H9 (cell line): ENCODE data around the gene CCSER1. TPM values are rescaled to one million over a fixed set of nuclear protein-coding genes. Genes with fewer than 3 reads are reported as not detected.

Experiments
- DNase-seq: peaks from one replicate; pipeline ENCODE4 v3.0.0-alpha.2; 2017
- H2AFZ ChIP-seq: one replicate; pipeline ENCODE4 v1.6.1; 2013; ENCODE audit warnings: mild to moderate bottlenecking, low read length, control low read depth, moderate library complexity
- H2AK5ac ChIP-seq: 2 replicates; pipeline ENCODE4 v1.6.1; 2013; ENCODE audit warnings: low read length, control low read depth, mixed read lengths; ENCODE audit not compliant: insufficient read length
- H2BK120ac ChIP-seq: one replicate; pipeline ENCODE4 v1.6.1; 2013; ENCODE audit warnings: low read depth, mild to moderate bottlenecking, low read length, control low read depth, inconsistent platforms; ENCODE audit not compliant: poor library complexity, severe bottlenecking
- H2BK12ac ChIP-seq: 2 replicates; pipeline ENCODE4 v1.6.1; 2013; ENCODE audit warnings: low read length, control low read depth, mixed read lengths, low read depth; ENCODE audit not compliant: insufficient read length
- H2BK15ac ChIP-seq: 2 replicates; pipeline ENCODE4 v1.6.1; 2013; ENCODE audit warnings: low read depth, low read length, control low read depth
- H2BK20ac ChIP-seq: one replicate; pipeline ENCODE4 v1.6.1; 2013; ENCODE audit warnings: low read depth, mild to moderate bottlenecking, low read length, control low read depth, inconsistent platforms; ENCODE audit not compliant: poor library complexity, severe bottlenecking
- H2BK5ac ChIP-seq: 2 replicates; pipeline ENCODE4 v1.6.1; 2013; ENCODE audit warnings: low read length, control low read depth, mixed read lengths; ENCODE audit not compliant: insufficient read length
- H3K14ac ChIP-seq: 2 replicates; pipeline ENCODE4 v1.6.1; 2013; ENCODE audit warnings: low read length, control low read depth; ENCODE audit not compliant: insufficient read depth
- H3K18ac ChIP-seq: 2 replicates; pipeline ENCODE4 v1.6.1; 2013; ENCODE audit warnings: low read depth, mild to moderate bottlenecking, mixed read lengths, low read length, control low read depth; ENCODE audit not compliant: insufficient read length
- H3K23ac ChIP-seq: 2 replicates; pipeline ENCODE4 v1.6.1; 2013; ENCODE audit warnings: low read length, control low read depth, mixed read lengths, low read depth; ENCODE audit not compliant: insufficient read length
- H3K23me2 ChIP-seq: 2 replicates; pipeline ENCODE4 v1.6.1; 2013; ENCODE audit warnings: low read depth, mild to moderate bottlenecking, mixed read lengths, low read length, control low read depth; ENCODE audit not compliant: insufficient read length, poor library complexity, severe bottlenecking
- H3K27ac ChIP-seq: 2 replicates; pipeline ENCODE4 v1.5.1; 2013; ENCODE audit warnings: low read length, control low read depth, mixed read lengths, low read depth; ENCODE audit not compliant: insufficient read length
- H3K27me3 ChIP-seq: 2 replicates; pipeline ENCODE4 v1.6.1; 2013; ENCODE audit warnings: low read length, control low read depth, inconsistent platforms; ENCODE audit not compliant: insufficient read depth
- H3K4ac ChIP-seq: 2 replicates; pipeline ENCODE4 v1.6.1; 2013; ENCODE audit warnings: low read depth, mild to moderate bottlenecking, control low read depth, inconsistent platforms, low read length, moderate library complexity
- H3K4me1 ChIP-seq: 2 replicates; pipeline ENCODE4 v1.6.1; 2013; ENCODE audit warnings: low read length, control low read depth, inconsistent platforms; ENCODE audit not compliant: insufficient read depth
- H3K4me2 ChIP-seq: 2 replicates; pipeline ENCODE4 v1.6.1; 2013; ENCODE audit warnings: low read length, control low read depth, mixed read lengths; ENCODE audit not compliant: insufficient read length, insufficient read depth
- H3K56ac ChIP-seq: 2 replicates; pipeline ENCODE4 v1.6.1; 2013; ENCODE audit warnings: low read depth, mild to moderate bottlenecking, mixed read lengths, low read length, control low read depth; ENCODE audit not compliant: insufficient read length
- H3K79me1 ChIP-seq: 2 replicates; pipeline ENCODE4 v1.6.1; 2013; ENCODE audit warnings: low read depth, mild to moderate bottlenecking, moderate library complexity, low read length, control low read depth, inconsistent platforms; ENCODE audit not compliant: insufficient read depth, poor library complexity, severe bottlenecking
- H3K79me2 ChIP-seq: 2 replicates; pipeline ENCODE4 v1.6.1; 2013; ENCODE audit warnings: low read length, control low read depth, inconsistent platforms; ENCODE audit not compliant: insufficient read depth
- H3K9ac ChIP-seq: 2 replicates; pipeline ENCODE4 v1.6.1; 2013; ENCODE audit warnings: low read length, control low read depth, mixed read lengths; ENCODE audit not compliant: insufficient read length; ENCODE audit errors: extremely low read depth
- H3K9me3 ChIP-seq: one replicate; pipeline ENCODE4 v1.6.1; 2013; ENCODE audit warnings: low read depth, low read length, inconsistent platforms; ENCODE audit not compliant: control insufficient read depth
- H3T11ph ChIP-seq: one replicate; pipeline ENCODE4 v1.6.1; 2013; ENCODE audit warnings: mild to moderate bottlenecking, low read length, control low read depth, inconsistent platforms
- H4K20me1 ChIP-seq: one replicate; pipeline ENCODE4 v1.6.1; 2013; ENCODE audit not compliant: control insufficient read depth, insufficient read length, insufficient read depth
- H4K5ac ChIP-seq: 2 replicates; pipeline ENCODE4 v1.6.1; 2013; ENCODE audit warnings: low read depth, mild to moderate bottlenecking, mixed read lengths, low read length, control low read depth; ENCODE audit not compliant: insufficient read length
- H4K8ac ChIP-seq: replicated peaks from 2 replicates; pipeline ENCODE4 v1.6.1; 2013; ENCODE audit warnings: low read length, control low read depth, mixed read lengths, low read depth; ENCODE audit not compliant: insufficient read length
- H4K91ac ChIP-seq: 2 replicates; pipeline ENCODE4 v1.6.1; 2013; ENCODE audit warnings: low read depth, mild to moderate bottlenecking, moderate library complexity, mixed read lengths, low read length, control low read depth; ENCODE audit not compliant: insufficient read length
- H3K27ac Mint-ChIP-seq, 3 experiments: 2 replicates in 2 of 3; 3 replicates in 1 of 3; pipeline ENCODE4 v1.8.0; 2020 to 2021; ENCODE audit warnings: mixed read lengths in 3 of 3, mild to moderate bottlenecking in 1 of 3, moderate library complexity in 1 of 3
- H3K27me3 Mint-ChIP-seq: 2 replicates; pipeline ENCODE4 v1.8.0; 2021; ENCODE audit warnings: low read depth, mild to moderate bottlenecking, moderate library complexity, mixed read lengths
- H3K36me3 Mint-ChIP-seq, 3 experiments: 2 replicates in 2 of 3; 3 replicates in 1 of 3; pipeline ENCODE4 v1.8.0; 2020 to 2021; ENCODE audit warnings: low read depth in 3 of 3, mixed read lengths in 3 of 3; ENCODE audit not compliant: insufficient read depth in 1 of 3
- H3K4me1 Mint-ChIP-seq, 2 experiments: 2 replicates each; pipeline ENCODE4 v1.8.0; 2020; ENCODE audit warnings: mixed read lengths in 2 of 2
- H3K4me3 Mint-ChIP-seq, 2 experiments: 2 replicates in 1 of 2; 3 replicates in 1 of 2; pipeline ENCODE4 v1.8.0; 2020 to 2021; ENCODE audit warnings: mild to moderate bottlenecking in 2 of 2, mixed read lengths in 2 of 2, moderate library complexity in 1 of 2
- H3K9me3 Mint-ChIP-seq, 2 experiments: 2 replicates in 1 of 2; 3 replicates in 1 of 2; pipeline ENCODE4 v1.8.0; 2020; ENCODE audit warnings: mild to moderate bottlenecking in 2 of 2, mixed read lengths in 2 of 2, moderate library complexity in 1 of 2
- WGBS: extraction: QIAGEN DNeasy Blood & Tissue Kit; methylation state at CpG from one replicate; pipeline ENCODE4 v1.1.7; 2013; ENCODE audit warnings: missing lambda C conversion rate, low lambda C conversion rate, mixed read lengths; ENCODE audit not compliant: insufficient read length; ENCODE audit errors: extremely low coverage; 5-methylcytosine and 5-hydroxymethylcytosine counted together
- total RNA-seq: library from RNA; stranded (reverse); gene quantifications from 2 replicates; pipeline ENCODE4 v1.2.1, GENCODE V29; 2021
- TF ChIP-seq, protein P1 (sequence below): fragments of 200-600 bp; sonication (generic); conservative IDR thresholded peaks from 3 replicates; pipeline ENCODE4 v1.8.0; 2021; ENCODE audit warnings: antibody characterized with exemption, mild to moderate bottlenecking

CCSER1 gene
- total RNA-seq, 1 experiment from 2014 or later, result 0.37 TPM

DNA sequence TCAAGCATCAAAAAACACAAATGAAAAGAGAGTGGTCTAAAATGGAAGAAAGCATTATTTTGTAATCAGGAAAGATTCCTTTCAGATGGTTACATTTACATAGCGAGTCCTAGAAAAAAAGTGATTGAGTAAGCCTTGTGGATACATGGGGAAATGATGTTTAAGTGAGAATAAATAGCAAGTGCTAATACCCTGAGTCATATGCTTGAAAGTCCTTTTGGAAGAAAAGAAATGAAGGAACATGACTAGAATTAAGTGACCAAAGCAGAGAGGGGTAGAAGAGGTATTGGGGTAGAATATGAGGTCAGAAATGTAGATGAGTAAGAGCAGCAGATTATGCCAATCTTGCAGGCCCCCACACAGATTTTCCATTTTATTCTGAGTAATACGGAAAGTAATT is 1361.8 kb downstream of the CCSER1 start:
- peaks cover 4 to 11% of the 10 kb centered on the region in 2 experiments for H3K4me1 Mint-ChIP-seq
- no peak overlapping the region for H3K9ac ChIP-seq
- no peak overlapping the region for H3K27ac Mint-ChIP-seq

More for the DNA sequence above, 1361.8 kb downstream of the CCSER1 start:
- no peak overlapping the region for H3K27ac ChIP-seq
- H3K9me3 Mint-ChIP-seq, result no peaks in the 10 kb centered on the region
- H3K4me3 Mint-ChIP-seq, result no peak overlapping the region
- no peaks in the 10 kb centered on the region for H3K9me3 ChIP-seq
- no peak overlapping the region for H2BK120ac ChIP-seq
- H2BK15ac ChIP-seq, result no peak overlapping the region
- no peak overlapping the region for H4K91ac ChIP-seq
- no peak overlapping the region for H3K23ac ChIP-seq
- H3K56ac ChIP-seq, result no peak overlapping the region
- no peaks in the 10 kb centered on the region for H3K79me2 ChIP-seq
- no peak overlapping the region for H2BK5ac ChIP-seq
- H3K27me3 Mint-ChIP-seq, result no peaks in the 10 kb centered on the region
- H2AFZ ChIP-seq, result no peak overlapping the region
- H2BK20ac ChIP-seq, result no peak overlapping the region
- H3K4ac ChIP-seq, result no peak overlapping the region
- TF ChIP-seq, protein P1, sequence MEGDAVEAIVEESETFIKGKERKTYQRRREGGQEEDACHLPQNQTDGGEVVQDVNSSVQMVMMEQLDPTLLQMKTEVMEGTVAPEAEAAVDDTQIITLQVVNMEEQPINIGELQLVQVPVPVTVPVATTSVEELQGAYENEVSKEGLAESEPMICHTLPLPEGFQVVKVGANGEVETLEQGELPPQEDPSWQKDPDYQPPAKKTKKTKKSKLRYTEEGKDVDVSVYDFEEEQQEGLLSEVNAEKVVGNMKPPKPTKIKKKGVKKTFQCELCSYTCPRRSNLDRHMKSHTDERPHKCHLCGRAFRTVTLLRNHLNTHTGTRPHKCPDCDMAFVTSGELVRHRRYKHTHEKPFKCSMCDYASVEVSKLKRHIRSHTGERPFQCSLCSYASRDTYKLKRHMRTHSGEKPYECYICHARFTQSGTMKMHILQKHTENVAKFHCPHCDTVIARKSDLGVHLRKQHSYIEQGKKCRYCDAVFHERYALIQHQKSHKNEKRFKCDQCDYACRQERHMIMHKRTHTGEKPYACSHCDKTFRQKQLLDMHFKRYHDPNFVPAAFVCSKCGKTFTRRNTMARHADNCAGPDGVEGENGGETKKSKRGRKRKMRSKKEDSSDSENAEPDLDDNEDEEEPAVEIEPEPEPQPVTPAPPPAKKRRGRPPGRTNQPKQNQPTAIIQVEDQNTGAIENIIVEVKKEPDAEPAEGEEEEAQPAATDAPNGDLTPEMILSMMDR, result no peak
- H3K23me2 ChIP-seq, result no peaks in the 10 kb centered on the region
- H3K79me1 ChIP-seq, result no peaks in the 10 kb centered on the region
- no peak overlapping the region for H2BK12ac ChIP-seq
- no peak for DNase-seq
- H3T11ph ChIP-seq, result no peak overlapping the region
- no peaks in the 10 kb centered on the region for H4K20me1 ChIP-seq
- no peaks in the 10 kb centered on the region for H3K27me3 ChIP-seq
- H4K5ac ChIP-seq, result no peak overlapping the region
- no peaks in the 10 kb centered on the region; the same call in 1 of the 2 replicates for H3K4me1 ChIP-seq
- H2AK5ac ChIP-seq, result no peak overlapping the region
- no peak overlapping the region for H4K8ac ChIP-seq
- no peak overlapping the region for H3K14ac ChIP-seq
- H3K18ac ChIP-seq, result no peak overlapping the region
- H3K36me3 Mint-ChIP-seq, result no peaks in the 10 kb centered on the region
- H3K4me2 ChIP-seq, result no peak overlapping the region
- WGBS, result no CpG with 5 or more reads among the region's 2 CpGs
